DMS 273 treated with DMSO at 0.1 percent for 48 hours (cell line): ENCODE results near the gene SLC8A1.

Experiments used
- DNase-seq: peaks from one replicate; lab custom pipeline; 2025; lab: John Stamatoyannopoulos, UW

Gene SLC8A1

DNA sequence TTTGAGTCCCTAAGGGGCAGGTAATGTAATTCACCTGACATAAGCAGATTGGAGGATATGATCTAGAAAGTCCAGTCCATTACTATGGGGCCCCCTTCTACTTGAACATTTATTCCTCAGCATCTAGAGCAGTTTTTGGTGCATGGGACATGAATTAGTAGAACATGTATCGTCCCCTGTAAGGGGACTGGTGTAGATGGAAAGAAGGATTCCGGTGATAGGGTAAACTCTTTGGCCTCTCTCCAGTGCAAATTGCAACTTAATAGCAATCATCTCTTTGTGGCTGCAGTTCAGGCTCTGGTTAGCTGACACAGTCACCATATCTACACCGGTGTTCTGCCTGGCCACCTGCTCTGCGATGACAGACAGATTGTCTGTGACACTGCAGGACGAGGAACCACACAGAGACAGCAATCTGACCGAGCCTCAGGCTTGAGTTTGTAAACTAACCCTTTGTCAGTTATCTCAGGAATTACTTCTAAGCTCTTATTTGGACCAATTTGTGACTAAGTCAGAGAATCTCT lies 6.4 kb upstream of the SLC8A1 start:
- no peak for DNase-seq

DNA sequence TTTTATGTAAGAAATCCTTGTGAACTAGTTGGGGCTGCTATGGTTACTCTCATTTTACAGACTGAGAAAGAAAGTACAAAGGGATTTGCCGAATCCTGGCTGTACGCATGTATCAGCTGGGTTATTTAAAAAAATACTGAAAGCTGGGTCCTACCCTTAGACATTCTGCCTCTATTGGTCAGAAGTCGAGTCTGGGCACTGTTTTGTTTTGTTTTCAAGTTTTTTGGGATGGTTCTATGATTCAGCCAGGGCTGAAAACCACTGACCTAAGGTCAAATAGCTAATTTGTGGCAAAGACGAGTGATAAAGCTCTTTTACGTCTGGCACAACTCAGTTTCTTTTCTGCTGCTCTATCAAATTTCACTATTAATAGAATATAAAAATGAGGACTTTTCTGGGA lies 5.9 kb upstream of the SLC8A1 start:
- no peak for DNase-seq

DNA sequence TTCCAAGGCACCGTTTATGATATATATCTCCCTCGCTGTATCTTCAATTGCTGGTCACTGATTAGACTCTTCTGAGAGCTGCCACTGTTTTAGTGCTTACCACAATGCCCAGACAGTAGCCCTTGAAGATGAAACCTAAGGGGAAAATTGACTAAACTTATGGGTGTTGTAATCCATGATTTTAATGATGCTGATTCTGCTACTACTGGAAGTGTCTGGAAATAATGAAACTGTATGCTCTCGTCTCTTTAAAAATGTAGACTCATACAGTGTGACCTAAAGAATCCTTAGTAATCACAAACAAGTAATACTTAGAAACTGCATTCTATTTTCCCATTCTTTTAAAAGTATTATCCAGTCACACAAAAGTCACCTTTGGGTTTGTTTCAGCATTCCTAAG lies 5.5 kb upstream of the SLC8A1 start:
- DNase-seq = no peak

GRCh38 chr2:40456926-40457325 lies 5.0 kb upstream of the SLC8A1 start:
- DNase-seq = no peak

DNA sequence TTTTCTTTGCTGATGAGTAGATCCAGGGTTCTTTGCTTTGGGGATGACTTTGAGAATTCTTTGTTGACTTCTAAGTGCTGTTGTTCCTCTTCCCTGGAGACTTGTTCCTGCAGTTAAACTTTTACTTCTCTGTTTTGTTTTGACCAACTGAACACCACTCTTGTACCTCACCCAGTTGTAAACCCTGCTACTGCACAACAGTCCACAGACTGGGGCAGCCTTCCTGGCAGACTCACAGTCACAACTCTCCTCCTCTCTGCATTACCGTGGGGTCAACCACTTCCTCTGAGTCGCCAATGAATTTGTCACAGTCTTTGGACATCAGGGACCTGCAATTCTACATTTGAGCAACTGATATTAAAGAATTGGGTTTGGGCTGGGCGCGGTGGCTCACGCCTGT lies 3.8 kb upstream of the SLC8A1 start:
- no peak for DNase-seq

DNA sequence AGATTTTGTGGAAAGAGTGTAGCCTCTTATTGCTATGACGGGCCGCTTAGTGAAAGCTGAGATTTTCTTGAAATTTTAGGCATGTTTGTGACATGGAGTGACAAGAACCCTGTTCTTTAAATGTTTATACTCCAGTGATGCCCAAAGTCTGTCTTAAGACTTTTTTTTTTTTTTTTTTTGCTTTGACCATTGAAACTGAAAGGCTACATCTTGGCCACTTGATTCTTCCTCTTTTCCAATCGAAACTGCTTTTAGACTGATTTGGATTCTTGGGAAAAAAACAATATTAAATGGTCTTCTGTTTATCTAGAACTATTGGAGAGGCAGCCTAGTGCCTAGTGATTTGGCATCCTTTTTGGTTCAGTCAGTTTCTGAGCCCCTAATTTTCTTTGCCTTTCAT lies 2.4 kb upstream of the SLC8A1 start:
- DNase-seq = no peak

DNA sequence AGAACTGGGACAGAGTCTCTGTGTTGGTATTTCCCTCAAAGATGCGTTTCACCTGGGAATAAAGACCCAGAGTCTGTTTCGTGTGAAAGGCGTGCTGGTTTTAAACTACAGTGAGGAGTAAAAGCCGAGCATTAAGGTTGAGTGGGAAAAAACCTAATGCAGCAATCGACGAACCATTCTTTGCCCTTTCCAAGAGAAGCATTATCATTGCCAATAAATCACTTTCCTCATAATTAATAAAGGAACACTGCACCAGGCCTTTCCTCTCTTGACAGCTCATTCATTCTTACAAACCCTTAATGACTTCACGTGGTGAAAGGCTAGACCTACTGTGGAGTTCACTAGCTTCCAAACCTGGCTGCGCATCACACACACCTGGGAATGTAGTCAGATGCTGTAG lies 896 bp upstream of the SLC8A1 start:
- no peak for DNase-seq

DNA sequence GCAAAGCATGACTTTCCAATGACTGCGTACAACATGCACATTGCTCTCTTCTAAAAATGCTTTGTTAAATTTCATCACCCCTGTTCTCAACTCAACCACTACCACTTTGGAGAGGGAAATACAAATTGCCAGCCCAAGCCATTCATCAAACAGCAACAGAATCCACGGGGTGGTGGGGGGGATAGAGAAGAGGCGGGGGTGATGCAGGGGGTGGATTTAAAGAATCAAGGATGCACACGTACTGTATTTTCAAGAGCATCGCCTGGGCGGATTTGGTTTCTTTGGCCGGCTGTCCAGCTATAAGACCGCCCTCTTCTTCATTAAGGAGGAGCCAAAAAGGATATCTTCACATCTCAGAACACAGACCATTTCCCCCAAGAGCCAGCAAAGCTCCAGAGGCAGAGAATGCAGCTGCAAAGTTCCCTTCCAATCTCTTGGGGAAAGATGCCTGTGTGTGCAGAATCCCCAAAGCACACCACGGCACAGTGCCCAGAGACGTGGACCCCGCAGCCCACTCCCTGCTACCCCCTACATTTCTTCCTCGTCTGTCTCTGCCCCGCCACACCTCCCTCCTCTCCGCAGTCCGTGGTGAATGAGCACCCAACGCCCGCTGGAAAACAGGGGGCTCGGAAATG lies 977 bp downstream of the SLC8A1 start:
- DNase-seq = no peak

GRCh38 chr2:40450066-40450795 lies 1.7 kb downstream of the SLC8A1 start:
- DNase-seq = peak; percentile 4

GRCh38 chr2:40448476-40449079 lies 3.3 kb downstream of the SLC8A1 start:
- no peak for DNase-seq

GRCh38 chr2:40445467-40445866 lies 6.4 kb downstream of the SLC8A1 start:
- DNase-seq = no peak

DNA sequence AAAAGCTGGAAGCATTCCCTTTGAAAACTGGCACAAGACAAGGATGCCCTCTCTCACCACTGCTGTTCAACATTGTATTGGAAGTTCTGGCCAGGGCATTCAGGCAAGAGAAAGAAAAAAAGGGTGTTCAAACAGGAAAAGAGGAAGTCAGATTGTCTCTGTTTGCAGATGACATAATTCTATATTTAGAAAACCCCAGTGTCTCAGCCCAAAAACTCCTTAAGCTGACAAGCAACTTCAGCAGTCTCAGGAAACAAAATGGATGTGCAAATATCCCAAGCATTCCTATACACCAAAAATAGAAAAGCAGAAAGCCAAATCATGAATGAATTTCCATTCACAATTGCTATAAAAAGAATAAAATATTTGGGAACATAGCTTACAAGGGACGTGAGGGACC lies 11.1 kb downstream of the SLC8A1 start:
- DNase-seq = no peak

DNA sequence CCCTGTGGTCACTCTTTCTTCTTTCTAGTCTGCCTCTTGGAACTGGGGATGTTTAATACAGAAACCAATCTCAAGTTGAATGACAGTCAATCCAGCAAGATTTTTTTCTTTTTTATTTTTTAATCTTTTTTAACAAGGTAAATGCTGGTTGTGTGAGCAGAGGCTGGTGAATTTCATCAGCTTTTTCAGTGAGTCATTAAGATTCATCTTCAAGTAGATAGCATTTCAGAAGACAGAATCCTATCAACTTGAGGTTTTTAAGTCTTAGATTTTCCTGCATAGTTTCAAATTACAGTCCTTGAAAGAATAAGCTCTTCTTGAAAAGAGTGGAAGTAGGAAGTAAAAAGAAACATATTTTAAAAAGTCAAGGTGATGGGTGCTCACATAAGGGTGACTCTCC lies 12.4 kb downstream of the SLC8A1 start:
- DNase-seq = no peak

DNA sequence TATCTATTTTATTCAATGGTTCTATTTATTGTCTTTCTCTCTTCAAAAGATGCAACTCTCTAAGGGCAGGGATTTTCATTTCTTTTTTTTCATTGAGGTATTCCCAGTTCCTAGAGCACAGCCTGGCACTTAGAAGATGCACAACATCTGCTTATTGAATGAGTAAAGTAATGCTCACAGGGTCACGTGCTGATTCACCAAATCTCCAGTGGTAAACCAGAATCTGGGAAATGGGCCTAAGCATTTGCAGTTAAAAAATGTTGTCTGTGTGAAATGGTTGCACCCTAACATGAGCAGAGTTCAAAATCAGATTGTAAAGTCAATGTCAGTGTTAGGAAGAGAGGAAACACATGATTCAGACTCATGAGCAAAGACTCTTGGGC lies 15.8 kb downstream of the SLC8A1 start:
- no peak for DNase-seq

DNA sequence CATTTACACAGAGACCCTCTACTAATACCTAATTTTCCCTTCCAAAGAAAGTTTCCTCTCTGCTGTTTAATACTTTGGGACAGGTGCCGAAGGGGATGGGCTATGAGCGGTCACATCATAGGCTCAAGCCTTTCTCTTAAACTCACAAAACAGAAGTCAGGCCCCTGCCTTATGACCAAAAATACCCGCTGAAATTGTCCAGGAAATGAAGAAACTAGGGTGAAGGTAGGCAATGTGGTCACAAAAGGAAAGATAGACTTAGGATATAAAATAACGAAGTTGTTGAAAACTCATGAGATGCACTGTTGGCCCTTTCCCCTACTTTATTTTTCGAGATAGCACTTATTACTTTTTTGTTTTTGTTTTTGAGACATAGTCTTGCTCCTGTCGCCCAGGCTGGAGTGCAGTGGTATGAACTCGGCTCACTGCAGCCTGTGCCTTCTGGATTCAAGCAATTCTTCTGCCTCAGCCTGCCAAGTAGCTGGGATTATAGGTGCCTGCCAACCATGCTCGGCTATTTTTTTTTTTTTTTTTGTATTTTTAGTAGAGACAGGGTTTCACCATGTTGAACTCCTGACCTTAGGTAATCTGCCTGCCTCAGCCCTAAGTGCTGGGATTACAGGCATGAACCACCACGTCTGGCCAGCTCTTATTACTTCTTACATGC lies 16.3 kb downstream of the SLC8A1 start:
- DNase-seq = no peak

- no peak for DNase-seq
These were observed 17.1 kb downstream of the SLC8A1 start for GRCh38 chr2:40434731-40435271.

DNA sequence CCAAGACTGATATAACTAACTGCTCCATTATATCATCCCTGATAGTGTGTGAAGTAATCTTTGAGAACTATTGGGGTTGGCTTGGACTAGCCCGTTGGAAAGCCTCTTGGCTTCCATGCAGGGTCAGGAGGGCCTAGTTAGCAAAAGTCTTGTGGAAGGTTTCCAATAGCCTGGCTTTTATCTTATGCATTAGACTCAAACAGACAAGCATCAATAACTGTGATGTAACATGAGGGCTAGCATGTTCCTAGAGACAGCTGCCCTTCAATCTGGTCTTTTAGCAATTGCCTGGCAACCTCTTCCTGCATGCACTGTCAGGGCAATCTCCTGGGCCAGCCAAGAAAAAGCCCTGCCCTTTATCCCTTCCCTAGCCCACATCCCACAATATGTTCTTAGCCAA lies 18.2 kb downstream of the SLC8A1 start:
- DNase-seq = peak; percentile 8

DNA sequence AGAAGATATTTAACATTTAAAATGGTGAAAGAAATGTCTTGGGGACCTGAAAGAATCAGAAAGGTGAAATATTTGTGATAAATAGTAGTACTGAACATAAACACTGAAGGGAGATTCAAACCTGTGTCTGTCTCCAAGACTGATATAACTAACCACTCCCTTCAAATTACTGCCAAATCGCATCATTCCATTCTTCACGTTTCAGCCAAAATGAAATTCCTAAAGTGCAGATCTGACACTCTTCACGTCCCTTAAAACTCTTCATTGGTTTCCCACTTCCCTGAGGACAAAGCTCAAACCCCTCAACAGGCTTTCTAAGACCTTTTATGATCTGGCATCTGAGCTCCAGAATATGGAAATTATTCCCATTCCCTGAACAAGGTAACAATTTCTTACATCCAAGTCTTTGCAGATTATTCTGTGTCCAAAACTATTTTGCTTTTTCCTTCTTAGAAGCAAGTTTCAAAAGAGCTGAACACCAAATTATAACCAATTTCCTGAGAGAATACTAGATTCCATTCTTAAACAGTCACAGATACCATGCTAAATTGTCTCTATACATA lies 18.9 kb downstream of the SLC8A1 start:
- no peak for DNase-seq

- DNase-seq = no peak
These were observed 20.3 kb downstream of the SLC8A1 start for GRCh38 chr2:40431600-40431955.

- DNase-seq = no peak
These were observed 20.9 kb downstream of the SLC8A1 start for GRCh38 chr2:40430776-40431599.

DNA sequence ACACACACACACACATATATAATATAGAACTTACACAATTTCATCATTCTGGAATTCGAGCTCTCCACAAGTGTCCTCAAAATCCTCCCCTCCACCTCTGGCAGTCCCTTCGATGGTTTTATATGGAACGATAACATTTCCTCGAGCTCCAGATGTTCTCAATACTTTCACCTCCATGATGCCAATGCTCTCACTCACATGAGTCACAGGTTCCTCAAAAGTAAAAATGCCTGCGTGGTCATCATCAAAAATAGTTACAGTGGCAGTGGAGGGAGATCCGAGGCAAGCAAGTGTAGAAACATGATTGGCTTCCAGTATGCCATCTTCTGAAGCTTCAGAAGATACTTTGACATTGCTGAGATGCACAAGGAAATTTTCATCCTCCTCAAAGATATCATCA lies 23.5 kb downstream of the SLC8A1 start:
- DNase-seq = no peak
